GM10248 (cell line): ENCODE measurements around the gene MAPK7.

Experiments
- CTCF ChIA-PET: fragments of 300-600 bp; sonication (Branson Sonifier 250); formaldehyde crosslinking; extraction: SDS; loops from one replicate; lab custom pipeline; 2021; ENCODE audit warnings: antibody characterized with exemption; lab: Yijun Ruan, JAX
- POLR2A ChIA-PET: fragments of 350-650 bp; sonication (Branson Sonifier 250); formaldehyde crosslinking; extraction: SDS; loops from one replicate; lab custom pipeline; 2020; ENCODE audit warnings: antibody characterized with exemption; lab: Yijun Ruan, JAX
- DNase-seq: peaks from one replicate; pipeline ENCODE4 v3.0.0; 2012; ENCODE audit errors: extremely low spot score
- TF ChIP-seq, protein P1 (sequence below): IDR thresholded peaks from 2 replicates; pipeline ENCODE4 v1.5.1; 2012; ENCODE audit warnings: mild to moderate bottlenecking, low read depth; ENCODE audit errors: extremely low read depth, missing control alignments, control extremely low read depth

The MAPK7 gene

DNA sequence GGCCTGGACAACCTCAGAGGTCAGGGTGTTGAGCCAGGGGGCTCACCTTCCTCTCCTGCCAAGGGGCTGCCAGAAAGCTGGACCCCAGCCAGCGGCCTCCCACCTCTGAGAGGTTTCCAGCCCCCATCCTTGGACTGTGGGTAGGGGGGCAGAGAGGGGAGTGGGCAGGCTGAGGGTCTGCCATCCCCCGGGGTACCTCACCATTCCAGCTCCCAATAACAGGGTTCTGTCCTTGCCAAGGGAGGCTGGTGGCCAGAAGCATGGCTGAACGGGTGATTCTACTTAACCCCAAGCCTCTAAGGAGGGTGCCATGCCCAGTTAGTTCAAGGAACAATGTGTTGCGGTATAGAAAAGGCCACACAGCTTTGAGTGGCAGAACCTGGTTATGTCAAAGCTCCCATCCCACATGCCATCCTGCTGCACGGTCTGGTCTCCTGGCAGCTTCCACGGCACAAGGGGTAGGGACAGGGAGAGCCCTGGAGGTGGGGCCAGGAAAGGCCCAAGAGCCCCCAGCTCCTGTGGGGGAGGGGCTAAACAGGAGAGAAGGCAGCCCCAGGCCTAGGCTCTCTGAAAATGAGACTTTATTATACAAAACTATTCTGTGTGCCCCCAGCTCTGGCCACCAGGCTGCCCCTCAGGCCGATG is 35.6 kb upstream of the MAPK7 start:
- ChIA-PET CTCF (interaction anchor here (1.2 to 2.6 kb wide), 2 partner anchors 12 to 19 kb away, joined by 3 to 11 read pairs; partner anchors contain the start of gene B9D1), POLR2A (no interaction called here)
- TF ChIP-seq, protein P1, sequence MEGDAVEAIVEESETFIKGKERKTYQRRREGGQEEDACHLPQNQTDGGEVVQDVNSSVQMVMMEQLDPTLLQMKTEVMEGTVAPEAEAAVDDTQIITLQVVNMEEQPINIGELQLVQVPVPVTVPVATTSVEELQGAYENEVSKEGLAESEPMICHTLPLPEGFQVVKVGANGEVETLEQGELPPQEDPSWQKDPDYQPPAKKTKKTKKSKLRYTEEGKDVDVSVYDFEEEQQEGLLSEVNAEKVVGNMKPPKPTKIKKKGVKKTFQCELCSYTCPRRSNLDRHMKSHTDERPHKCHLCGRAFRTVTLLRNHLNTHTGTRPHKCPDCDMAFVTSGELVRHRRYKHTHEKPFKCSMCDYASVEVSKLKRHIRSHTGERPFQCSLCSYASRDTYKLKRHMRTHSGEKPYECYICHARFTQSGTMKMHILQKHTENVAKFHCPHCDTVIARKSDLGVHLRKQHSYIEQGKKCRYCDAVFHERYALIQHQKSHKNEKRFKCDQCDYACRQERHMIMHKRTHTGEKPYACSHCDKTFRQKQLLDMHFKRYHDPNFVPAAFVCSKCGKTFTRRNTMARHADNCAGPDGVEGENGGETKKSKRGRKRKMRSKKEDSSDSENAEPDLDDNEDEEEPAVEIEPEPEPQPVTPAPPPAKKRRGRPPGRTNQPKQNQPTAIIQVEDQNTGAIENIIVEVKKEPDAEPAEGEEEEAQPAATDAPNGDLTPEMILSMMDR, result no peak
- no peak for DNase-seq

- ChIA-PET POLR2A (no interaction called here), CTCF (interaction anchor here (1.2 to 2.6 kb wide), 2 partner anchors 11 to 19 kb away, joined by 3 to 11 read pairs; partner anchors contain the start of gene B9D1)
Observed at GRCh38 chr17:19343256-19343630, 35.1 kb upstream of the MAPK7 start.

GRCh38 chr17:19343671-19344151 is 34.6 kb upstream of the MAPK7 start:
- CTCF ChIA-PET, result interaction anchor here (1.2 kb wide), 1 partner anchor 11 kb away, joined by 3 read pairs; no protein-coding TSS in a partner anchor
- POLR2A ChIA-PET, result no interaction called here
- DNase-seq, result no peak
- TF ChIP-seq, protein P1, result no peak

More at GRCh38 chr17:19343256-19343630, 35.1 kb upstream of the MAPK7 start:
- TF ChIP-seq, protein P1, result no peak
- no peak for DNase-seq

DNA sequence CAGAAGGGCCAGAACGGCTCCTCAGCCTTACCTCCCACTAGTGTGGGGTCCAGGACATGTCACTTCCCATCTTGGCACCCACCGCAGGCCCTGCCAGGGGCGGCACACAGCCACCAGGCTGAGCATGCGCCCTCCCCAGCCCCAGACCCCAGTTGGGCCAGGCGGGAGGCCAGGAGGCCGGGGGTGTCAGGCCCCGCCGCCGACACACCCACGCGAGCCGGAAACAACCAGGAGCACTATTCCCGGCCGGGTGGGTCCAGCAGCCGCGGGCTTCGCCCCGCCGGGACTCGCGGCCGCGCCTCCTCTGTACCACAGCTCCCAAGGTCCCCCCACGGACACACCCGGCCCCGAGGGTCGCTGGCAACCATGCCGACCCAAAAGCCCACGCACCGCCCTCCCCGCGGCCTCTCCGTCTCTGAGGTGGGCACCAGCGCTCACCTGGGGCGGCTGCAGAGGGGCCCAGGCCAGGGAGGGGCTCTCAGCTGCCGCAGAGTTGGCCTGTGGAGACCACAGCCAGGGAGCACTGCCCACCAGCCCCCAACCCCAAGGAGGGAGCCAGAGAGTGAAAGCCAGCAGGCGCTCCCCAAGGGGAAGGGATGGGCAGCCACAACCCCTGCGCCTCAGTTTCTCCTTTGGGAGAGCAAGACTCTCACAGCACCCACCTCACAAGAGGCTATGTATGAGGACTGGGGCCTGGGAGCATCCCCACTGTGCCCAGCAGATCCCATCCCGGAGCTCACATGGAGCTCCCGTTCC is 33.8 kb upstream of the MAPK7 start:
- no peak for DNase-seq
- TF ChIP-seq, protein P1, result no peak
- POLR2A ChIA-PET, result no interaction called here
- CTCF ChIA-PET, result interaction anchor here (1.2 kb wide), 1 partner anchor 10 kb away, joined by 3 read pairs; no protein-coding TSS in a partner anchor

GRCh38 chr17:19345067-19345460 is 33.2 kb upstream of the MAPK7 start:
- DNase-seq, result no peak
- TF ChIP-seq, protein P1, result no peak
- ChIA-PET POLR2A (no interaction called here), CTCF (no interaction called here)
